Measurements from ENCODE around the gene IFITM1. TPM values are rescaled to one million over a fixed set of nuclear protein-coding genes. Genes with fewer than 3 reads are reported as not detected.
"Not testable (repeated sequence)": the region's sequence is repeated elsewhere in the genome, so short reads cannot be mapped to it uniquely, and the experiment has no call there.

The IFITM1 gene
- total RNA-seq, 1 donor from 2014 or later, result 526 TPM

DNA sequence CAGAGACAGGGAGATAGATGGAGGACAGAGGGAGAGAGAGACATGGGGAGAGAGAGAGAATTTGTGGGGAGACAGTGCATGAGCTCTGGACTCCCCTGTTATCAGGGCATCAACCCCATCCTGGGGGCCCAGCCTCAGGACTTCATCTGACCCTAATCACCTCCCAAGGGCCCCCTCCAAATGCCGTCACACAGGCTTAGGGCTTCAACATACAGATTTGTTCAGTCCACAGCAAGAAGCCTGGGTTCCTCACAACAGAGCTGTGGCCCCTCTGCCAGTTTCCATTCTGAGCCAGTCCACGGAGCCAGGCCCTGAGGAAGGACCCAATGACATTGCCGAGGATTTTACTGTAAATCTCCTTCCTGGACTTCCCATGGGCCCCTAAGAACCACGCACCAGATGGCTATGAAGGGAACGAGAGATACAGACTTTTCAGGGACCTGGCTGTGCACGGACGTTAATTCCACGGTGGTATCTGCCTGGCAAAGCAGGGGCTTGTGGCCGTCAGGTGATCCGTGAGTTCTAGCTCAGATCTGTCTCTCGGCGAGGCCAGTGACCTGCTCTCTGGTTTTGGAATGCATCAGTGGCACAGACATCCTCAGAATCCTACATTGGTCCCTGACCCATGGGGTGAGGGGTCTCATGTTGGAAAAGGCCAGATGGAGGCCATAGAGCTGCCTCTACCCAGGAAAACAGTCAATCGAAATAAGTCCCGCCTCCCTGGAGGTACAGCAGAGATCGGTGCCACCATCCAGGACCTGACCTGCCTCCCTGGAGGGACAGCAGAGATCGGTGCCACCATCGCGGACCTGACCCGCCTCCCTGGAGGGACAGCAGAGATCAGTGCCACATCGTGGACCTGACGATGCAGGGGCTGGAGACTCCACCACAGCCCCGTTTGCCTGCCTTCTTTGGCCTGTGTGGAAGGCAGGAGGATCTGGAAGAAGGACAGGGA is 46.8 kb downstream of the IFITM1 start:
- no peak overlapping the region for H3K27ac ChIP-seq (ENCODE audit: low read depth, low read length)
- H3K4me1 Mint-ChIP-seq (ENCODE audit: low read depth, unreplicated experiment), result no peaks in the 10 kb centered on the region
- no peaks in the 10 kb centered on the region for H3K79me2 ChIP-seq (ENCODE audit: insufficient read depth, low read length)
- no peaks in the 10 kb centered on the region for H3K36me3 ChIP-seq (ENCODE audit: insufficient read depth, low read length)
- no peak overlapping the region for H3K4me2 ChIP-seq (ENCODE audit: low read length)
- peaks cover 5% of the 10 kb centered on the region for H3K27me3 Mint-ChIP-seq (ENCODE audit: low read depth, unreplicated experiment)
- H3K27ac Mint-ChIP-seq (ENCODE audit: unreplicated experiment), result no peak overlapping the region
- TF ChIP-seq, protein P1, sequence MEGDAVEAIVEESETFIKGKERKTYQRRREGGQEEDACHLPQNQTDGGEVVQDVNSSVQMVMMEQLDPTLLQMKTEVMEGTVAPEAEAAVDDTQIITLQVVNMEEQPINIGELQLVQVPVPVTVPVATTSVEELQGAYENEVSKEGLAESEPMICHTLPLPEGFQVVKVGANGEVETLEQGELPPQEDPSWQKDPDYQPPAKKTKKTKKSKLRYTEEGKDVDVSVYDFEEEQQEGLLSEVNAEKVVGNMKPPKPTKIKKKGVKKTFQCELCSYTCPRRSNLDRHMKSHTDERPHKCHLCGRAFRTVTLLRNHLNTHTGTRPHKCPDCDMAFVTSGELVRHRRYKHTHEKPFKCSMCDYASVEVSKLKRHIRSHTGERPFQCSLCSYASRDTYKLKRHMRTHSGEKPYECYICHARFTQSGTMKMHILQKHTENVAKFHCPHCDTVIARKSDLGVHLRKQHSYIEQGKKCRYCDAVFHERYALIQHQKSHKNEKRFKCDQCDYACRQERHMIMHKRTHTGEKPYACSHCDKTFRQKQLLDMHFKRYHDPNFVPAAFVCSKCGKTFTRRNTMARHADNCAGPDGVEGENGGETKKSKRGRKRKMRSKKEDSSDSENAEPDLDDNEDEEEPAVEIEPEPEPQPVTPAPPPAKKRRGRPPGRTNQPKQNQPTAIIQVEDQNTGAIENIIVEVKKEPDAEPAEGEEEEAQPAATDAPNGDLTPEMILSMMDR (IDR thresholded peaks at IDR 0.05; ENCODE audit: insufficient read depth, low read depth, low read length), result no peak
- no peak for TF ChIP-seq EZH2 (IDR thresholded peaks at IDR 0.05; ENCODE audit: insufficient read depth, low read length)
- H3K4me3 ChIP-seq (ENCODE audit: insufficient read depth, low read depth, low read length), result no peak overlapping the region
- H2AFZ ChIP-seq (ENCODE audit: low read depth, low read length), result no peak overlapping the region
- no peak overlapping the region for H3K4me3 Mint-ChIP-seq (ENCODE audit: unreplicated experiment)
- H3K4me1 ChIP-seq (ENCODE audit: insufficient read depth, low read length), result peaks cover 2% of the 10 kb centered on the region
- H3K36me3 Mint-ChIP-seq (ENCODE audit: low read depth, unreplicated experiment), result peaks cover 2% of the 10 kb centered on the region
- H3K9ac ChIP-seq (ENCODE audit: low read length), result no peak overlapping the region
- H3K9me3 ChIP-seq (ENCODE audit: insufficient read depth, low read depth, low read length), result peaks cover 6% of the 10 kb centered on the region
- peaks cover 2% of the 10 kb centered on the region for H3K9me3 Mint-ChIP-seq (ENCODE audit: unreplicated experiment)
- H3K27me3 ChIP-seq (ENCODE audit: insufficient read depth, low read length), result no peaks in the 10 kb centered on the region
- FAIRE-seq (no peak), DNase-seq (ENCODE audit: low read depth) (no peak)
- no peaks in the 10 kb centered on the region for H4K20me1 ChIP-seq (ENCODE audit: insufficient read depth, low read length)

GRCh38 chr11:362642-363442 is 49.0 kb downstream of the IFITM1 start:
- TF ChIP-seq, protein P1 (IDR thresholded peaks at IDR 0.05; ENCODE audit: insufficient read depth, low read depth, low read length), result no peak
- no peak for TF ChIP-seq EZH2 (IDR thresholded peaks at IDR 0.05; ENCODE audit: insufficient read depth, low read length)
- Histone ChIP-seq H3K4me3 (ENCODE audit: insufficient read depth, low read depth, low read length) (no peak overlapping the region), H3K79me2 (ENCODE audit: insufficient read depth, low read length) (no peaks in the 10 kb centered on the region), H3K36me3 (ENCODE audit: insufficient read depth, low read length) (no peaks in the 10 kb centered on the region), H3K9me3 (ENCODE audit: insufficient read depth, low read depth, low read length) (peaks cover 4% of the 10 kb centered on the region), H2AFZ (ENCODE audit: low read depth, low read length) (no peak overlapping the region), H3K4me1 (ENCODE audit: insufficient read depth, low read length) (no peaks in the 10 kb centered on the region), H3K27me3 (ENCODE audit: insufficient read depth, low read length) (peaks cover 11% of the 10 kb centered on the region), H3K27ac (ENCODE audit: low read depth, low read length) (no peak overlapping the region), H4K20me1 (ENCODE audit: insufficient read depth, low read length) (no peaks in the 10 kb centered on the region), H3K9ac (ENCODE audit: low read length) (no peak overlapping the region), H3K4me2 (ENCODE audit: low read length) (no peak overlapping the region)
- DNase-seq (ENCODE audit: low read depth) (no peak), FAIRE-seq (no peak)
- Mint-ChIP-seq H3K4me3 (ENCODE audit: unreplicated experiment) (no peak overlapping the region), H3K36me3 (ENCODE audit: low read depth, unreplicated experiment) (peaks cover 2% of the 10 kb centered on the region), H3K27ac (ENCODE audit: unreplicated experiment) (no peak overlapping the region), H3K27me3 (ENCODE audit: low read depth, unreplicated experiment) (peaks cover 15% of the 10 kb centered on the region), H3K9me3 (ENCODE audit: unreplicated experiment) (peaks cover 4% of the 10 kb centered on the region), H3K4me1 (ENCODE audit: low read depth, unreplicated experiment) (no peaks in the 10 kb centered on the region)

DNA sequence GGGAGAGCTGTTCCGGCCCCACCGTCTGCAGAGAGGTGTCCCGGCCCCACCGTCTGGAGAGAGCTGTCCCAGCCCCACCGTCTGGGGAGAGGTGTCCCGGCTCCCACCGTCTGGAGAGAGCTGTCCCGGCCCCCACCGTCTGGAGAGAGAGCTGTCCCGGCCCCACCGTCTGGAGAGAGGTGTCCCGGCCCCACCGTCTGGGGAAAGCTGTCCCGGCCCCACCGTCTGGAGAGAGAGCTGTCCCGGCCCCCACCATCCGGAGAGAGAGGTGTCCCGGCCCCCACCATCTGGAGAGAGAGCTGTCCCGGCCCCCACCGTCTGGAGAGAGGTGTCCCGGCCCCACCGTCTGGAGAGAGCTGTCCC is 49.6 kb downstream of the IFITM1 start:
- H2AFZ ChIP-seq (ENCODE audit: low read depth, low read length); H3K4me1 ChIP-seq (ENCODE audit: insufficient read depth, low read length); H3K9ac ChIP-seq (ENCODE audit: low read length); H3K79me2 ChIP-seq (ENCODE audit: insufficient read depth, low read length); H3K27ac Mint-ChIP-seq (ENCODE audit: unreplicated experiment); H3K9me3 Mint-ChIP-seq (ENCODE audit: unreplicated experiment); H3K27ac ChIP-seq (ENCODE audit: low read depth, low read length); H3K4me2 ChIP-seq (ENCODE audit: low read length); H3K36me3 ChIP-seq (ENCODE audit: insufficient read depth, low read length); FAIRE-seq; H3K9me3 ChIP-seq (ENCODE audit: insufficient read depth, low read depth, low read length); DNase-seq (ENCODE audit: low read depth); H3K4me3 Mint-ChIP-seq (ENCODE audit: unreplicated experiment); H3K36me3 Mint-ChIP-seq (ENCODE audit: low read depth, unreplicated experiment); H3K4me3 ChIP-seq (ENCODE audit: insufficient read depth, low read depth, low read length); H3K4me1 Mint-ChIP-seq (ENCODE audit: low read depth, unreplicated experiment); H4K20me1 ChIP-seq (ENCODE audit: insufficient read depth, low read length): not testable (repeated sequence)
- H3K27me3 Mint-ChIP-seq (ENCODE audit: low read depth, unreplicated experiment), result peaks cover 18% of the 10 kb centered on the region
- H3K27me3 ChIP-seq (ENCODE audit: insufficient read depth, low read length), result peaks cover 15% of the 10 kb centered on the region
